HepG2 (cell line): ENCODE results near the gene ARL8A. TPM values are rescaled to one million over a fixed set of nuclear protein-coding genes. Genes with fewer than 3 reads are reported as not detected.

Experiments used
- BORCS8-MEF2B ChIP-seq: sonication (generic); formaldehyde crosslinking; IDR thresholded peaks from 2 replicates; pipeline ENCODE4 v1.8.0; 2022; ENCODE audit warnings: mild to moderate bottlenecking, missing genetic modification reagents
- BRD4 ChIP-seq: sonication (generic); formaldehyde crosslinking; IDR thresholded peaks from 2 replicates; pipeline ENCODE4 v1.4.0; 2020; ENCODE audit warnings: missing genetic modification reagents
- CHD4 ChIP-seq: fragments of 200-600 bp; sonication (generic); IDR thresholded peaks from 2 replicates; pipeline ENCODE4 v1.7.0; 2017; ENCODE audit warnings: mild to moderate bottlenecking, low read length, borderline replicate concordance
- FOSL2 ChIP-seq: sonication (generic); formaldehyde crosslinking; IDR thresholded peaks from 2 replicates; pipeline ENCODE4 v1.4.0; 2020; ENCODE audit warnings: missing genetic modification reagents
- JARID2 ChIP-seq: sonication (generic); formaldehyde crosslinking; IDR thresholded peaks from 2 replicates; pipeline ENCODE4 v1.8.1; 2023; ENCODE audit warnings: missing genetic modification reagents, inconsistent platforms; ENCODE audit not compliant: insufficient replicate concordance
- KDM1A ChIP-seq: IDR thresholded peaks from 2 replicates; pipeline ENCODE4 v1.6.1; 2016; ENCODE audit warnings: missing compliant biosample characterization
- NCOR1 ChIP-seq: fragments of 200-600 bp; sonication (generic); IDR thresholded peaks from 2 replicates; pipeline ENCODE4 v1.7.0; 2017; ENCODE audit warnings: antibody characterized with exemption, low read length, borderline replicate concordance
- PITX1 ChIP-seq: sonication (generic); formaldehyde crosslinking; IDR thresholded peaks from 2 replicates; pipeline ENCODE4 v1.5.1; 2020; ENCODE audit warnings: mild to moderate bottlenecking, missing genetic modification reagents
- RBAK ChIP-seq: sonication (generic); formaldehyde crosslinking; IDR thresholded peaks from 2 replicates; pipeline ENCODE4 v1.5.1; 2020; ENCODE audit warnings: mild to moderate bottlenecking, missing genetic modification reagents
- SIX4 ChIP-seq: sonication (generic); formaldehyde crosslinking; IDR thresholded peaks from 2 replicates; pipeline ENCODE4 v1.4.0; 2020; ENCODE audit warnings: missing genetic modification reagents
- TARDBP ChIP-seq: sonication (generic); formaldehyde crosslinking; IDR thresholded peaks from 2 replicates; pipeline ENCODE4 v1.8.0; 2022; ENCODE audit warnings: mild to moderate bottlenecking, missing genetic modification reagents
- YY1 ChIP-seq: IDR thresholded peaks from 2 replicates; pipeline ENCODE4 v1.6.1; 2011; ENCODE audit warnings: low read length, low read depth, moderate library complexity, mild to moderate bottlenecking; ENCODE audit not compliant: insufficient read depth, insufficient replicate concordance
- ZBTB21 ChIP-seq: sonication (generic); formaldehyde crosslinking; IDR thresholded peaks from 2 replicates; pipeline ENCODE4 v1.4.0; 2020; ENCODE audit warnings: missing genetic modification reagents
- ZFP90 ChIP-seq: sonication (generic); formaldehyde crosslinking; IDR thresholded peaks from 2 replicates; pipeline ENCODE4 v1.8.0; 2022; ENCODE audit warnings: missing genetic modification reagents, mild to moderate bottlenecking, inconsistent platforms, borderline replicate concordance
- ZNF350 ChIP-seq: sonication (generic); formaldehyde crosslinking; IDR thresholded peaks from 2 replicates; pipeline ENCODE4 v1.4.0; 2020; ENCODE audit warnings: mild to moderate bottlenecking, low read depth, missing genetic modification reagents, borderline replicate concordance
- ZNF547 ChIP-seq: sonication (generic); formaldehyde crosslinking; IDR thresholded peaks from 2 replicates; pipeline ENCODE4 v1.5.1; 2020; ENCODE audit warnings: mild to moderate bottlenecking, missing genetic modification reagents
- ZNF839 ChIP-seq: sonication (generic); formaldehyde crosslinking; IDR thresholded peaks from 2 replicates; pipeline ENCODE4 v1.4.0; 2020; ENCODE audit warnings: missing genetic modification reagents, mild to moderate bottlenecking, borderline replicate concordance
- ZNF878 ChIP-seq: sonication (generic); formaldehyde crosslinking; IDR thresholded peaks from 2 replicates; pipeline ENCODE4 v1.8.1; 2023; ENCODE audit warnings: mild to moderate bottlenecking, missing genetic modification reagents, moderate library complexity
- polyA plus RNA-seq, 8 experiments: library from polyadenylated mRNA; depleted of rRNA in 3 of 8; stranded (reverse) in 7 of 8; unstranded in 1 of 8; fragments of >200 nt; fragmentation: Illumina TruSeq in 4 of 8; extraction: Trizol in 4 of 8; gene quantifications; 2 replicates each; pipeline versions ENCODE4 v1.2.1 to v1.2.3, GENCODE V29; 2011 to 2016; ENCODE audit warnings: low read depth in 4 of 8, missing spikeins in 1 of 8, mixed read lengths in 1 of 8; ENCODE audit not compliant: insufficient read depth in 1 of 8
- total RNA-seq, 5 experiments: library from RNA; depleted of rRNA; stranded (reverse); fragments of >200 nt; fragmentation: Illumina TruSeq; extraction: Trizol; gene quantifications; 2 replicates each; pipeline ENCODE4 v1.2.3, GENCODE V29; 2016; ENCODE audit warnings: low read depth in 1 of 5
- TF ChIP-seq, protein P1 (sequence below): sonication (generic); formaldehyde crosslinking; IDR thresholded peaks from 2 replicates; pipeline ENCODE4 v1.4.0; 2020; ENCODE audit warnings: low read depth, missing genetic modification reagents
- TF ChIP-seq, protein P2 (sequence below): sonication (generic); formaldehyde crosslinking; IDR thresholded peaks from 2 replicates; pipeline ENCODE4 v1.4.0; 2020; ENCODE audit warnings: missing genetic modification reagents, mild to moderate bottlenecking, borderline replicate concordance
- TF ChIP-seq, protein P3 (sequence below): sonication (generic); formaldehyde crosslinking; IDR thresholded peaks from 2 replicates; pipeline ENCODE4 v1.4.0; 2020; ENCODE audit warnings: missing genetic modification reagents
- TF ChIP-seq, protein P4 (sequence below): IDR thresholded peaks from 2 replicates; pipeline ENCODE4 v1.6.1; 2016; ENCODE audit warnings: missing compliant biosample characterization, missing genetic modification reagents, borderline replicate concordance

The ARL8A gene
- total and polyA plus RNA-seq, 2 of the 13 experiments (the other 11 are each of a cell fraction or from before 2014, with no cell fraction given): 2.7 to 23.4 TPM

DNA sequence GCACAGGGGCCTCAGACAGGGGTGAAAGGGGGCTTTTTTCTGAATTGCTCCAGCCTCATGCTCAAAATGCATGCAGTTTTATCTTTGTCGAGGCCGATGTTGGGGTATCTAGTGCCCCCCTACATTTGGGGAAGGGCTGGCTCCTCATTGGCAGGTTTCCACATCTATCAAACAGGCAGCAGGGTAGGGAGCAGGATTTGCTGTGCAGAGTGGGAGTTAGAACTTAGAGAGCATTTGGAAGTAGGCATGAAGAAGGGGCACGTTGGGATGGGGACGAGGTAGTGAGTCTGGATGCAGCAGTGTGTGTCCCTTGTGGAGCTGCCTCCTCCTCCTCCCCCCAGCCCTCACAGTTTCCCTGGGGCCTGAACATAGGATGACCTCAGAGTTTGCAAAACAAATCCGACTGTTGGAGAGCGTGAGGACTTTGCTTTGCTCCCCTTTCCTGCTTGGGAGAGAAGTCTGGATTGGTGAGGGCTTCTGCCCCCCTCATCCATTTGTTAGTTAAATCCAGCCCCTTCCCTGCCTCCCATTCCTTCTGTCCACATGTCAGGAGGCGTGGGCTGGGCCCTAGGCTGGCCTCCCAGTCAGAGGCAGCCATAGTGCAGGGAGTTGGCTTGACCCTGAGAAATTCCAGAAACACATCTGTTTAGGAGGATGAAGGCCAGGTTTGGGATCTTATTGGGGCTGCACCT is 58.7 kb downstream of the ARL8A start (continued):
- TF ChIP-seq, protein P1, sequence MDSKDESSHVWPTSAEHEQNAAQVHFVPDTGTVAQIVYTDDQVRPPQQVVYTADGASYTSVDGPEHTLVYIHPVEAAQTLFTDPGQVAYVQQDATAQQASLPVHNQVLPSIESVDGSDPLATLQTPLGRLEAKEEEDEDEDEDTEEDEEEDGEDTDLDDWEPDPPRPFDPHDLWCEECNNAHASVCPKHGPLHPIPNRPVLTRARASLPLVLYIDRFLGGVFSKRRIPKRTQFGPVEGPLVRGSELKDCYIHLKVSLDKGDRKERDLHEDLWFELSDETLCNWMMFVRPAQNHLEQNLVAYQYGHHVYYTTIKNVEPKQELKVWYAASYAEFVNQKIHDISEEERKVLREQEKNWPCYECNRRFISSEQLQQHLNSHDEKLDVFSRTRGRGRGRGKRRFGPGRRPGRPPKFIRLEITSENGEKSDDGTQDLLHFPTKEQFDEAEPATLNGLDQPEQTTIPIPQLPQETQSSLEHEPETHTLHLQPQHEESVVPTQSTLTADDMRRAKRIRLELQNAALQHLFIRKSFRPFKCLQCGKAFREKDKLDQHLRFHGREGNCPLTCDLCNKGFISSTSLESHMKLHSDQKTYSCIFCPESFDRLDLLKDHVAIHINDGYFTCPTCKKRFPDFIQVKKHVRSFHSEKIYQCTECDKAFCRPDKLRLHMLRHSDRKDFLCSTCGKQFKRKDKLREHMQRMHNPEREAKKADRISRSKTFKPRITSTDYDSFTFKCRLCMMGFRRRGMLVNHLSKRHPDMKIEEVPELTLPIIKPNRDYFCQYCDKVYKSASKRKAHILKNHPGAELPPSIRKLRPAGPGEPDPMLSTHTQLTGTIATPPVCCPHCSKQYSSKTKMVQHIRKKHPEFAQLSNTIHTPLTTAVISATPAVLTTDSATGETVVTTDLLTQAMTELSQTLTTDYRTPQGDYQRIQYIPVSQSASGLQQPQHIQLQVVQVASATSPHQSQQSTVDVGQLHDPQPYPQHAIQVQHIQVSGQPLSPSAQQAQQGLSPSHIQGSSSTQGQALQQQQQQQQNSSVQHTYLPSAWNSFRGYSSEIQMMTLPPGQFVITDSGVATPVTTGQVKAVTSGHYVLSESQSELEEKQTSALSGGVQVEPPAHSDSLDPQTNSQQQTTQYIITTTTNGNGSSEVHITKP (CRISPR knock-in tag): peak; percentile 57; the same call in 1 of the 2 replicates
- TF ChIP-seq, protein P2, sequence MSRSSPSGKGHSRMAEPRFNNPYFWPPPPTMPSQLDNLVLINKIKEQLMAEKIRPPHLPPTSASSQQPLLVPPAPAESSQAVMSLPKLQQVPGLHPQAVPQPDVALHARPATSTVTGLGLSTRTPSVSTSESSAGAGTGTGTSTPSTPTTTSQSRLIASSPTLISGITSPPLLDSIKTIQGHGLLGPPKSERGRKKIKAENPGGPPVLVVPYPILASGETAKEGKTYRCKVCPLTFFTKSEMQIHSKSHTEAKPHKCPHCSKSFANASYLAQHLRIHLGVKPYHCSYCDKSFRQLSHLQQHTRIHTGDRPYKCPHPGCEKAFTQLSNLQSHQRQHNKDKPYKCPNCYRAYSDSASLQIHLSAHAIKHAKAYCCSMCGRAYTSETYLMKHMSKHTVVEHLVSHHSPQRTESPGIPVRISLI (CRISPR knock-in tag): no peak
- TF ChIP-seq RBAK (CRISPR knock-in tag) (no peak), SIX4 (CRISPR knock-in tag) (no peak), ZFP90 (CRISPR knock-in tag) (0 out of 2 replicates have a peak, but pooled peaks have one; percentile 33), PITX1 (CRISPR knock-in tag) (peak; percentile 88), ZNF839 (CRISPR knock-in tag) (no peak), YY1 (peak; percentile 82), ZNF547 (peak; percentile 27; the same call in 1 of the 2 replicates), ZBTB21 (CRISPR knock-in tag) (peak; percentile 76), JARID2 (no peak), FOSL2 (CRISPR knock-in tag) (peak; percentile 69), ZNF350 (0 out of 2 replicates have a peak, but pooled peaks have one; percentile 9), BRD4 (CRISPR knock-in tag) (no peak; the same call in 1 of the 2 replicates), CHD4 (peak; percentile 92; the same call in 1 of the 2 replicates), NCOR1 (peak; percentile 68; the same call in 1 of the 2 replicates), ZNF878 (CRISPR knock-in tag) (peak; percentile 90), BORCS8-MEF2B (CRISPR knock-in tag) (0 out of 2 replicates have a peak, but pooled peaks have one; percentile 53), KDM1A (0 out of 2 replicates have a peak, but pooled peaks have one; percentile 35), TARDBP (peak; percentile 83)
- TF ChIP-seq, protein P3, sequence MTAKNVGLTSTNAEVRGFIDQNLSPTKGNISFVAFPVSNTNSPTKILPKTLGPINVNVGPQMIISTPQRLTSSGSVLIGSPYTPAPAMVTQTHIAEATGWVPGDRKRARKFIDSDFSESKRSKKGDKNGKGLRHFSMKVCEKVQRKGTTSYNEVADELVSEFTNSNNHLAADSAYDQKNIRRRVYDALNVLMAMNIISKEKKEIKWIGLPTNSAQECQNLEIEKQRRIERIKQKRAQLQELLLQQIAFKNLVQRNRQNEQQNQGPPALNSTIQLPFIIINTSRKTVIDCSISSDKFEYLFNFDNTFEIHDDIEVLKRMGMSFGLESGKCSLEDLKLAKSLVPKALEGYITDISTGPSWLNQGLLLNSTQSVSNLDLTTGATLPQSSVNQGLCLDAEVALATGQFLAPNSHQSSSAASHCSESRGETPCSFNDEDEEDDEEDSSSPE (CRISPR knock-in tag): 0 out of 2 replicates have a peak, but pooled peaks have one; percentile 14
- TF ChIP-seq, protein P4, sequence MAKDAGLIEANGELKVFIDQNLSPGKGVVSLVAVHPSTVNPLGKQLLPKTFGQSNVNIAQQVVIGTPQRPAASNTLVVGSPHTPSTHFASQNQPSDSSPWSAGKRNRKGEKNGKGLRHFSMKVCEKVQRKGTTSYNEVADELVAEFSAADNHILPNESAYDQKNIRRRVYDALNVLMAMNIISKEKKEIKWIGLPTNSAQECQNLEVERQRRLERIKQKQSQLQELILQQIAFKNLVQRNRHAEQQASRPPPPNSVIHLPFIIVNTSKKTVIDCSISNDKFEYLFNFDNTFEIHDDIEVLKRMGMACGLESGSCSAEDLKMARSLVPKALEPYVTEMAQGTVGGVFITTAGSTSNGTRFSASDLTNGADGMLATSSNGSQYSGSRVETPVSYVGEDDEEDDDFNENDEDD (CRISPR knock-in tag): peak; percentile 44; the same call in 1 of the 2 replicates
